AML-193 (cell line): Measurements from ENCODE around the gene RGS9.
"Not testable (repeated sequence)": the region's sequence is repeated elsewhere in the genome, so short reads cannot be mapped to it uniquely, and the experiment has no call there.

Source experiments
- DNase-seq, 2 experiments: peaks; one replicate each; lab custom pipeline; 2025; lab: John Stamatoyannopoulos, UW

RGS9 gene

GRCh38 chr17:65115839-65116238, 21.3 kb upstream of the RGS9 start:
- no peak for DNase-seq

GRCh38 chr17:65116515-65116914, 20.7 kb upstream of the RGS9 start:
- not testable (repeated sequence) for DNase-seq

- no peak for DNase-seq
Observed at GRCh38 chr17:65117384-65118035, 19.7 kb upstream of the RGS9 start.

GRCh38 chr17:65121368-65121767, 15.8 kb upstream of the RGS9 start:
- DNase-seq: no peak

- peak; percentile 31 to 39 for DNase-seq
Observed at GRCh38 chr17:65121916-65122806, 15.0 kb upstream of the RGS9 start.

- peak; percentile 87 to 91 for DNase-seq
Observed at GRCh38 chr17:65122836-65123756, 14.1 kb upstream of the RGS9 start.

GRCh38 chr17:65123757-65124675, 13.2 kb upstream of the RGS9 start:
- no peak for DNase-seq

- DNase-seq: no peak
Observed at GRCh38 chr17:65130832-65131231, 6.3 kb upstream of the RGS9 start.

GRCh38 chr17:65131240-65131639, 5.9 kb upstream of the RGS9 start:
- no peak for DNase-seq

- no peak for DNase-seq
Observed at GRCh38 chr17:65131946-65132345, 5.2 kb upstream of the RGS9 start.

GRCh38 chr17:65134035-65134434, 3.1 kb upstream of the RGS9 start:
- no peak for DNase-seq

- no peak for DNase-seq
Observed at GRCh38 chr17:65139101-65139764, 2.1 kb downstream of the RGS9 start.

GRCh38 chr17:65142247-65142646, 5.1 kb downstream of the RGS9 start:
- no peak for DNase-seq

GRCh38 chr17:65143889-65144604, 6.9 kb downstream of the RGS9 start:
- no peak for DNase-seq

GRCh38 chr17:65145743-65146142, 8.6 kb downstream of the RGS9 start:
- DNase-seq: no peak

- DNase-seq: no peak
Observed at GRCh38 chr17:65147955-65148354, 10.8 kb downstream of the RGS9 start.

GRCh38 chr17:65154770-65155589, 17.8 kb downstream of the RGS9 start:
- DNase-seq: peak; percentile 67 to 76

GRCh38 chr17:65155622-65156021, 18.5 kb downstream of the RGS9 start:
- no peak for DNase-seq

- DNase-seq: no peak
Observed at GRCh38 chr17:65156185-65156834, 19.1 kb downstream of the RGS9 start.
